HEK293 (cell line): ENCODE measurements around the gene ANKRD30B.
"Not testable (repeated sequence)": the region's sequence is repeated elsewhere in the genome, so short reads cannot be mapped to it uniquely, and the experiment has no call there.

Source experiments
- CTCF ChIA-PET: fragments of 350-600 bp; formaldehyde crosslinking; extraction: SDS; loops from one replicate; lab custom pipeline; 2021; ENCODE audit warnings: antibody characterized with exemption; lab: Yijun Ruan, JAX
- POLR2A ChIA-PET: fragments of 300-600 bp; formaldehyde crosslinking; extraction: SDS; loops from one replicate; lab custom pipeline; 2020; ENCODE audit warnings: antibody characterized with exemption, inconsistent platforms; lab: Yijun Ruan, JAX
- H3K27ac ChIP-seq: fragments of 200-500 bp; sonication (Bioruptor generic); 2 replicates; pipeline ENCODE4 v1.5.1; 2014; ENCODE audit warnings: low read depth, low read length, control low read depth, inconsistent platforms; ENCODE audit errors: extremely low read depth
- H3K36me3 ChIP-seq, 2 experiments: fragments of 200-500 bp in 1 of 2; sonication (Bioruptor generic) in 1 of 2; 1 replicate in 1 of 2; 2 replicates in 1 of 2; pipeline ENCODE4 v1.5.1; 2014 to 2017; ENCODE audit warnings: inconsistent platforms in 2 of 2, low read length in 2 of 2; ENCODE audit not compliant: control insufficient read depth in 2 of 2, insufficient read depth in 1 of 2
- H3K4me1 ChIP-seq: fragments of 200-500 bp; sonication (Bioruptor generic); 2 replicates; pipeline ENCODE4 v1.5.1; 2014; ENCODE audit warnings: mild to moderate bottlenecking, low read length, inconsistent platforms; ENCODE audit not compliant: control insufficient read depth, insufficient read depth
- H3K4me3 ChIP-seq: 2 replicates; pipeline ENCODE4 v1.5.1; 2011; ENCODE audit warnings: low read depth, mild to moderate bottlenecking, control low read depth, low read length, moderate library complexity
- H3K9me3 ChIP-seq: fragments of 200-500 bp; sonication (Bioruptor generic); 2 replicates; pipeline ENCODE4 v1.5.1; 2014; ENCODE audit warnings: low read depth, low read length, inconsistent platforms; ENCODE audit not compliant: control insufficient read depth, insufficient read depth
- BCL11A ChIP-seq: fragments of 450-650 bp; formaldehyde crosslinking; IDR thresholded peaks from 2 replicates; pipeline ENCODE4 v1.5.1; 2016; ENCODE audit warnings: low read depth, missing biosample characterization, missing genetic modification characterization
- SP3 ChIP-seq: fragments of 450-650 bp; formaldehyde crosslinking; IDR thresholded peaks from 2 replicates; pipeline ENCODE4 v1.5.1; 2016; ENCODE audit warnings: missing biosample characterization, missing genetic modification characterization
- ZBTB48 ChIP-seq: fragments of 450-650 bp; formaldehyde crosslinking; IDR thresholded peaks from 2 replicates; pipeline ENCODE4 v1.5.1; 2016; ENCODE audit warnings: missing biosample characterization, missing genetic modification characterization
- ZNF366 ChIP-seq: fragments of 450-650 bp; formaldehyde crosslinking; conservative IDR thresholded peaks from 2 replicates; pipeline ENCODE4 v1.5.1; 2016; ENCODE audit warnings: missing biosample characterization, missing genetic modification characterization

The ANKRD30B gene

DNA sequence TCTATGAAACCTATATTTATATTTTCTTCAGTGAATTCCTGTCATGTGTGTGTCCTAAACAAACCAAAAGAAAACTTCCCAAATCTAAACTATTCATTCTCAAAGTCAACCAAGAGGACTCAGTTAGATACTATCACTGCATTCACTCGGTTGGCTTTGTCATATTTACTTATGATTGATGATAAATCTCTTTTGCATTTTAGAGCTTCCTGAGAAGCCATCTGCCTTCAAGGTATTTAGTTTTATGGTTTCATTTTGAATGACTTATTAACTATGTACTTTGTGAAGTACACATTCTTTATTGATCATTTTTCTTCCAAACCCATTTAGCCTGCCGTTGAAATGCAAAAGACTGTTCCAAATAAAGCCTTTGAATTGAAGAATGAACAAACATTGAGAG, 36.2 kb downstream of the ANKRD30B start (continued):
- no peak for TF ChIP-seq BCL11A (tag by site-specific recombination)
- TF ChIP-seq ZBTB48 (tag by site-specific recombination): no peak
- TF ChIP-seq, all 188 proteins: peak for 0

DNA sequence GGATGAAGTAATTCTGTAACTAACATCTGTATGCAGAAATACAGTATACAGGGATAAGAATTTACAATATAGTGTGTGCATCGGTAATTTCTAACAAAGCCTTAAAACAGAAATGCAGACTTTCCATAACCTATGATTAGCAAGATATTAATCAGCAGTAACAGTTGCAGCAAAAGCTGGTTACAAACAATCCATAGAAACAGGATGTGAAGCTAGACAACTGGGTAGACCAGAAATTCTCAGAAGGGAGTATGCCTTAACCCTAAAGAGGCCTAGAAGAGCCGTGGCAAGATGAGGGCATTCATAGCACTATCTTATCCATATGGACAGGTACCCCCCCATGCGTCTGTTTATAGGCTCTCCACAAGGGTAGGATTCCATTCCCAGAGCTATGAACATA, 48.9 kb downstream of the ANKRD30B start:
- H3K4me1 ChIP-seq, H3K27ac ChIP-seq, CTCF ChIA-PET, POLR2A ChIA-PET, H3K36me3 ChIP-seq, H3K9me3 ChIP-seq, H3K4me3 ChIP-seq: not testable (repeated sequence)

DNA sequence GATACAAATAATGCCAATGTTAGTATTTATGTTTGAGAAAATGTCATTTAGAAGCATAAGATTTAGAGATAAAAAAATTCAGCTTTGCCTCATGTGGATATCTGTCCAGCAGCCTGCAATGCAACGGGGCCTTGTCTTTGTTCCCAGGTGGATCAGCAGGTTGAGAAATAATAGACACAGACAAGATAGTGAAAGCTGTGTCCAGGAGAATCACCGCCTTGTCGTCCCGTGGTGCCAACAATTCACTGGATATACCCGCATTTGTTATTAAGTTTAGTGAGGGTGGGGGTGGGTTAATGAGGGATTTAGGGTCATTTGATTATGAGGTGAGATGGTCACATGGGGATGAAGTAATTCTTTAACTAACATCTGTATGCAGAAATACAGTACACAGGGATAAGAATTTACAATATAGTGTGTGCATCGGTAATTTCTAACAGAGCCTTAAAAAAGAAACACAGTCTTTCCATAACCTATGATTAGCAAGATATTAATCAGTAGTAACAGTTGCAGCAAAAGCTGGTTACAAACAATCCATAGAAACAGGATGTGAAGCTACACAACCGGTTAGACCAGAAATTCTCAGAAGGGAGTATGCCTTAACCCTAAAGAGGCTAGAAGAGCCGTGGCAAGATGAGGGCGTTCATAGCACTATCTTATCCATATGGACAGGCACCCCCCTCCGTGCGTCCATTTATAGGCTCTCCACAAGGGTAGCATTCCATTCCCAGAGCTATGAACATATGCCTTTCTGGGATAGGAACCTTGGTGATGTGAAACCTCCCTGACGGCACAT, 50.2 kb downstream of the ANKRD30B start:
- H3K36me3 ChIP-seq, POLR2A ChIA-PET, H3K9me3 ChIP-seq, H3K4me3 ChIP-seq, H3K4me1 ChIP-seq, H3K27ac ChIP-seq: not testable (repeated sequence)
- CTCF ChIA-PET: interaction anchor here (0.5 kb wide), 1 partner anchor 118 kb away, joined by 5 read pairs; no protein-coding TSS in a partner anchor

DNA sequence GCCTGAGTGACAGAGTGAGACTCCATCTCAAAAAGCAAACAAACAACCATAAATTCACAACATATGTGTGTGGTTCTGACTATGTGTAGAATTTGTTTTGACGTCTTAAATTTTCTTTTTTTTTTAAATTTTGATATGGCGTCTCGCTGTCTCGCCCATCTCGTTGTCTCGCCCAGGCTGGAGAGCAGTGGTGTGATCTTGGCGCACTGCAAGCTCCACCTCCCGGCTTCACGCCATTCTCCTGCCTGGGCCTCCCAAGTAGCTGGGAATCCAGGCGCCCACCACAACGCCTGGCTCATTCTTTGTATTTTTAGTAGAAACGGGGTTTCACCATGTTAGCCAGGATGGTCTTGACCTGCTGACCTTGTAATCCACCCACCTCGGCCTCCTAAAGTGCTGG, 63.1 kb downstream of the ANKRD30B start:
- H3K27ac ChIP-seq, H3K36me3 ChIP-seq, H3K4me1 ChIP-seq, H3K4me3 ChIP-seq, H3K9me3 ChIP-seq, CTCF ChIA-PET, POLR2A ChIA-PET: not testable (repeated sequence)

DNA sequence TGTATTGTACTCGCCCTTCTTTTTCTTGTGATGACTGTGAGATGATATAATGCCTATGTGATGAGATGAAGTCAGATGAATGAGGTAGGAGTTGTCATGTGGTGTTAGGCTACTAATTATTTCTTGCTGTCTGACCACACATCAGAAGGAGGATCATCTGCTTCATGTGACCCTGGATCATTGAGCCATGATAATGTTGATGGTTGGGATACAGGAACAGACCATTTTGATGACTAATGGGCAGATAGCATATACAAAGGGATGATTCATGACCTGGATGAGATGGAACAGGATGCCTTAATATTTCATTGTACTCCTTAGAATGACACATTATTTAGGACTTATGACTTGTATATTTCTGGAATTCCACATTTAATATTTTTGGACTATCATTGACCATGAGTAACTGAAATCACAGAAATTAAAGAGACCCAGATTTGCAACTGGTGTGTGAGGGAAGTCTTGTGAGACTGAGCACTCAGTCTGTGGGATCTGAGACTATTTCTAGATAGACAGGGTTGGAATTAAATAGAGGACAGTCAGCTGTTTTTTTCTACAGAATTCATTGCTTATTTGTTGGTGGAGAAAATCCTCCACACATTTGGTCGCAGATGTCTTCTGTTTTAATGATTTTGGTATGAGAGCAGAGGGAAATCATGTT, 79.1 kb downstream of the ANKRD30B start:
- CTCF ChIA-PET, POLR2A ChIA-PET, H3K27ac ChIP-seq, H3K4me3 ChIP-seq, H3K9me3 ChIP-seq, H3K36me3 ChIP-seq, H3K4me1 ChIP-seq: not testable (repeated sequence)
- TF ChIP-seq ZNF366 (peak; percentile 61; the same call in 1 of the 2 replicates), SP3 (tag by site-specific recombination) (peak; percentile 36)

DNA sequence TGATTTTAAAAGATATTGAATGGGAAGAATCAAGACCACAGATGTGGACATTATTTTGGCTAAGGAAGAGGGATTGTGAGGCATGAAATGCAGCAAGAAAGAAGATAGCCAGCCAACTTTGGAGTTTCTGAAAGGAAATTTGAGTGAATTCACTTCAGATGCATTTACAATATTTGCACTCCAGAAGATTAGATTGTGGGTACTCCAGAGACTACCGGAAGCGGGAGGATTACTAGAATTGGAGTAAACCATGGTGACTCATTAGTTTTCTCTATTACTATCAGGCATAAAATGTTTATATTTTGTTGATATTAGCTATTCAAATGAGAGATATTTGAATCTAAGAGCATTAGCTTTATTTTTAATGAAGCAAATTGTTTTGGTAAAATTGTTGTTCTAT, 93.6 kb downstream of the ANKRD30B start:
- CTCF ChIA-PET, H3K9me3 ChIP-seq, H3K27ac ChIP-seq, H3K4me3 ChIP-seq, H3K36me3 ChIP-seq, POLR2A ChIA-PET, H3K4me1 ChIP-seq: not testable (repeated sequence)

DNA sequence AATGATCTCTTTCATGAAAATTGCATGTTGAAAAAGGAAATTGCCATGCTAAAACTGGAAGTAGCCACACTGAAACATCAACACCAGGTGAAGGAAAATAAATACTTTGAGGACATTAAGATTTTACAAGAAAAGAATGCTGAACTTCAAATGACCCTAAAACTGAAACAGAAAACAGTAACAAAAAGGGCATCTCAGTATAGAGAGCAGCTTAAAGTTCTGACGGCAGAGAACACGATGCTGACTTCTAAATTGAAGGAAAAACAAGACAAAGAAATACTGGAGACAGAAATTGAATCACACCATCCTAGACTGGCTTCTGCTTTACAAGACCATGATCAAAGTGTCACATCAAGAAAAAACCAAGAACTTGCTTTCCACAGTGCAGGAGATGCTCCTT, 103.6 kb downstream of the ANKRD30B start:
- CTCF ChIA-PET, H3K4me1 ChIP-seq, H3K36me3 ChIP-seq, POLR2A ChIA-PET, H3K4me3 ChIP-seq, H3K9me3 ChIP-seq, H3K27ac ChIP-seq: not testable (repeated sequence)

DNA sequence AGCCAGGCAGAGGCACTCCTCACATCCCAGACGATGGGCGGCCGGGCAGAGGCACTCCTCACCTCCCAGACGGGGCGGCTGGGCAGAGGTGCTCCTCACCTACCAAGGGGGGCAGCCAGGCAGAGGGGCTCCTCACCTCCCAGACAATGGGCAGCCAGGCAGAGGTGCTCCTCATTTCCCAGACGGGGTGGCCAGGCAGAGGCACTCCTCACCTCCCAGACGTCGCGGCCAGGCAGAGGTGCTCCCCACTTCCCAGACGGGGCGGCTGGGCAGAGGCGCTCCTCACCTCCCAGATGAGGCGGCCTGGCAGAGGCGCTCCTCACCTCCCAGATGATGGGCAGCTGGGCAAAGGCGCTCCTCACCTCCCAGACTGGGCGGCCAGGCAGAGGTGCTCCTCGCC, 107.7 kb downstream of the ANKRD30B start:
- POLR2A ChIA-PET, CTCF ChIA-PET, H3K4me3 ChIP-seq, H3K36me3 ChIP-seq, H3K27ac ChIP-seq, H3K9me3 ChIP-seq, H3K4me1 ChIP-seq: not testable (repeated sequence)

DNA sequence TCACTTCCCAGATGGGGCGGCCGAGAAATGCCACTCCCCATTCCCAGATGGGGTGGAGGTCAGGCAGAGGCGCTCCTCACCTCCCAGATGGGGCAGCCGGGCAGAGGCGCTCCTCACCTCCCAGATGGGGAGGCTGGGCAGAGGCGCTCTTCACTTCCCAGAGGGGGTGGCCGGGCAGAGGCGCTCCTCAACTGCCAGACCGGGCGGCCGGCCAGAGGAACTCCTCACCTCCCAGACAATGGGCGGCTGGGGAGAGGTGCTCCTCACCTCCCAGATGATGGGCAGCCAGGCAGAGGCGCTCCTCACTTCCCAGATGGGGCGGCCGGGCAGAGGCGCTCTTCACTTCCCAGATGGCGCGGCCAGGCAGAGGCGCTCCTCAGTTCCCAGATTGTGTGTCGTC, 108.3 kb downstream of the ANKRD30B start:
- CTCF ChIA-PET, H3K4me3 ChIP-seq, POLR2A ChIA-PET, H3K9me3 ChIP-seq, H3K27ac ChIP-seq, H3K4me1 ChIP-seq, H3K36me3 ChIP-seq: not testable (repeated sequence)

DNA sequence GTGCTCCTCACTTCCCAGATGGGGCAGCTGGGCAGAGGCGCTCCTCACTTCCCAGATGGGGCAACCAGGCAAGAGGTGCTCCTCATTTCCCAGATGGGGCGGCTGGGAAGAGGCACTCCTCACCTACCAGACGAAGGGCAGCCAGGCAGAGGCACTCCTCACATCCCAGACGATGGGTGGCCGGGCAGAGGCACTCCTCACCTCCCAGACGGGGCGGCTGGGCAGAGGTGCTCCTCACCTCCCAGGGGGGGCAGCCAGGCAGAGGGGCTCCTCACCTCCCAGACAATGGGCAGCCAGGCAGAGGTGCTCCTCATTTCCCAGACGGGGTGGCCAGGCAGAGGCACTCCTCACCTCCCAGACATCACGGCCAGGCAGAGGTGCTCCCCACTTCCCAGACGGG, 110.5 kb downstream of the ANKRD30B start:
- CTCF ChIA-PET, H3K4me3 ChIP-seq, H3K36me3 ChIP-seq, H3K4me1 ChIP-seq, H3K9me3 ChIP-seq, POLR2A ChIA-PET, H3K27ac ChIP-seq: not testable (repeated sequence)

DNA sequence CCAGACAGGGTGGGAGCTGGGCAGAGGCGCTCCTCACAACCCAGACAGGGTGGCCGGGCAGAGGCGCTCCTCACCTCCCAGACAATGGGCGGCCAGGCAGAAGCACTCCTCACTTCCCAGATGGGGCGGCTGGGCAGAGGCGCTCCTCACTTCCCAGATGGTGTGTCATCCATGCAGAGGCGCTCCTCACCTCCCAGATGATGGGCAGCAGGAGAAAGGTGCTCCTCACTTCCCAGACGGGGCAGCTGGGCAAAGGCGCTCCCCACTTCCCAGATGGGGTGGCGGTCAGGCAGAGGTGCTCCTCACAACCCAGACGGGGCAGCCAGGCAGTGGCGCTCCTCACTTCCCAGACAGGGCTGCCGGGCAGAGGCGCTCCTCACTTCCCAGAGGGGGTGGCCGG, 112.0 kb downstream of the ANKRD30B start:
- H3K9me3 ChIP-seq, H3K4me1 ChIP-seq, H3K4me3 ChIP-seq, H3K36me3 ChIP-seq, H3K27ac ChIP-seq, CTCF ChIA-PET, POLR2A ChIA-PET: not testable (repeated sequence)
